MM.1S (cell line): ENCODE data around the gene TCERG1.

Source experiments
- CTCF ChIP-seq: fragments of 300-600 bp; sonication (generic); IDR thresholded peaks from 2 replicates; pipeline ENCODE4 v1.5.1; 2016; ENCODE audit warnings: antibody characterized with exemption, low read length, mixed read lengths
- EZH2phosphoT487 ChIP-seq: fragments of 300-600 bp; sonication (generic); IDR thresholded peaks from 2 replicates; pipeline ENCODE4 v1.6.1; 2018; ENCODE audit warnings: antibody characterized with exemption, low read length

GRCh38 chr5:146507428-146507827, 60.3 kb downstream of the TCERG1 start:
- TF ChIP-seq CTCF, result no peak
- no peak for TF ChIP-seq EZH2phosphoT487
